PFSK-1 (cell line): ENCODE data around the gene TCF23.

Source experiments
- FOXP2 ChIP-seq: optimal IDR thresholded peaks from 2 replicates; pipeline ENCODE3; 2011; ENCODE audit warnings: borderline replicate concordance, control low read depth, inconsistent platforms; ENCODE audit not compliant: insufficient read depth; ENCODE audit errors: extremely low read length, extremely low read depth
- POLR2AphosphoS5 ChIP-seq: IDR thresholded peaks from 2 replicates; pipeline ENCODE4 v1.6.1; 2012; ENCODE audit warnings: low read depth, mild to moderate bottlenecking, control low read depth, low read length, moderate library complexity
- REST ChIP-seq, 2 experiments: IDR thresholded peaks; 2 replicates each; pipeline versions ENCODE4 v1.6.1 to v1.8.0; 2011 to 2012; ENCODE audit warnings: low read depth in 2 of 2, low read length in 2 of 2, control low read depth in 1 of 2, inconsistent platforms in 1 of 2, mild to moderate bottlenecking in 1 of 2, moderate library complexity in 1 of 2; ENCODE audit not compliant: insufficient read depth in 1 of 2
- SIN3A ChIP-seq: IDR thresholded peaks from 2 replicates; pipeline ENCODE4 v1.6.1; 2012; ENCODE audit warnings: mild to moderate bottlenecking, low read length, moderate library complexity, borderline replicate concordance; ENCODE audit not compliant: insufficient read depth
- TAF1 ChIP-seq: IDR thresholded peaks from 2 replicates; pipeline ENCODE4 v1.6.1; 2012; ENCODE audit warnings: low read length, control low read depth, borderline replicate concordance; ENCODE audit not compliant: insufficient read depth

Gene TCF23

GRCh38 chr2:27133905-27134780 lies 14.7 kb upstream of the TCF23 start, which contains the start of gene PREB:
Gene PREB (minus strand): TSS chr2:27134636. CDS start chr2:27134421, 215 bp downstream.
- peak; percentile 72; the same call in 1 of the 2 replicates for TF ChIP-seq TAF1
- no peak for TF ChIP-seq SIN3A
- 0 out of 4 replicates have a peak, but pooled peaks of 1 of the 2 experiments have one; percentile 15 for TF ChIP-seq REST (IDR thresholded peaks at IDR 0.05; ENCODE audit: insufficient read depth in 1 of 2, low read depth in 2 of 2, low read length in 2 of 2)
- TF ChIP-seq FOXP2 = peak; percentile 56
- peak; percentile 88 for TF ChIP-seq POLR2AphosphoS5

DNA sequence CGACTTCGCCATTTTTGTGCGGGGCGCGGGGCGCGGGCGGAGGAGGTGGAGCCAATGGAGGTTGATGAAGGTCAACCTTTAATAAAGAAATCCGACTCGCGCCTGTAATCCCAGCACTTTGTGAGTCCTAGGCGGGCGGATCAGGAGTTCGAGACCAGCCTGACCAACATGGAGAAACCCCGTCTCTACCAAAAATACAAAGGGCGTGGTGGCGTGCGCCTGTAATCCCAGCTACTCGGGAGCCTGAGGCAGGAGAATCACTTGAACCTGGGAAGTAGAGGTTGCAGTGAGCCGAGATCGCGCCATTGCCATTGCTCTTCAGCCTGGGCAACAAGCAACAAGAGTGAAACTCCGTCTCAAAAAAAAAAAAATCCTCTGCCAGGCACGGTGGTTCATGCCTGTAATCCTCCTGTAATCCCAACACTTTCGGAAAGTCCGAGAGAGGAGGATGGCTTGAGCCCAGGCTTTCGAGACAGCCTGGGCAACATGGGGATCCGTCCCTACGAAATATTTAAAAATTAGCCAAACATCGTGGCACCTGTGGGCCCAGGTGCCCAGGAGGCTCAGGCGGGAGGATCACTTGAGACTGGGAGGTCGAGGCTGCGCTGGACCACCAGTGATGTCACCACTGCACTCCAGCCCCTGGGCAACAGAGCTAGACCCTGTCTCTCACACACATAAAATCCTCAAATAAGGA lies 13.9 kb upstream of the TCF23 start:
- no peak; the same call in 1 of the 2 replicates for TF ChIP-seq TAF1
- no peak for TF ChIP-seq SIN3A
- TF ChIP-seq FOXP2 = no peak
- TF ChIP-seq REST (IDR thresholded peaks at IDR 0.05; ENCODE audit: insufficient read depth in 1 of 2, low read depth in 2 of 2, low read length in 2 of 2) = no peak
- TF ChIP-seq POLR2AphosphoS5 = no peak

DNA sequence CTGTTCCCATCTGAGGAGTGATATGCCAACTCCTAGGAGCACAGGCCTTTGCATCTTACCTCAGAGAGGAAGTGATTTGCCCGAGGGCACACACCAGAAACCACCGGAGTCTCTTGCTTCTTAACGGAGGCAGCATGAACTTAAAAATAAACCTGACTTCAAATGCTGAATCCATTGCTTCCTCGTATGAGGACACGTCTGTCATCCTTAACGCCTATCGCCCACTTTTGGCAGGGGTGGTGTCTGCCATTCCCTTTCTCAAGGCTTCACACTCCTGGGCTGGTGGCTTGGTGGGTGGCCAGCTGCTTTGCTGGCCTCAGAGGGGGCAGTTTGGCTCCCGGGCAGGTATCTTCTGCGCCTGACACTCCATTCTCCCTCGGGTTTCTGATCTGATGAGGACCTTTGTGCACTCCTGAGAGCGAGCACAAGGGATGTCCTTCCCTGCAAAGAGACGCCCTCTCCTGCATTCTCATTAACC lies 13.3 kb upstream of the TCF23 start:
- TF ChIP-seq POLR2AphosphoS5 = no peak
- TF ChIP-seq SIN3A = no peak

GRCh38 chr2:27136751-27137150 lies 12.1 kb upstream of the TCF23 start:
- TF ChIP-seq REST (IDR thresholded peaks at IDR 0.05; ENCODE audit: insufficient read depth in 1 of 2, low read depth in 2 of 2, low read length in 2 of 2) (no peak), SIN3A (no peak), FOXP2 (no peak), POLR2AphosphoS5 (no peak), TAF1 (no peak)

- TF ChIP-seq POLR2AphosphoS5 (no peak), SIN3A (no peak), REST (IDR thresholded peaks at IDR 0.05; ENCODE audit: insufficient read depth in 1 of 2, low read depth in 2 of 2, low read length in 2 of 2) (no peak), TAF1 (no peak), FOXP2 (no peak)
Observed at GRCh38 chr2:27137322-27137935, 11.4 kb upstream of the TCF23 start.
